Neuron (in vitro differentiated cells): Measurements from ENCODE around the gene MARVELD2.
"Not testable (repeated sequence)": the region's sequence is repeated elsewhere in the genome, so short reads cannot be mapped to it uniquely, and the experiment has no call there.

ENCODE experiments used
- H2AFZ ChIP-seq: one replicate; pipeline ENCODE4 v1.6.1; 2013; ENCODE audit warnings: low read depth, mild to moderate bottlenecking, inconsistent platforms, low read length, moderate library complexity
- H3K27me3 ChIP-seq: one replicate; pipeline ENCODE4 v1.6.1; 2013; ENCODE audit warnings: low read length; ENCODE audit not compliant: insufficient read depth
- H3K36me3 ChIP-seq: one replicate; pipeline ENCODE4 v1.6.1; 2013; ENCODE audit warnings: low read length; ENCODE audit not compliant: insufficient read depth
- H3K4me1 ChIP-seq: one replicate; pipeline ENCODE4 v1.6.1; 2013; ENCODE audit warnings: low read length; ENCODE audit not compliant: insufficient read depth
- H3K4me3 ChIP-seq: 2 replicates; pipeline ENCODE4 v1.5.1; 2013; ENCODE audit warnings: mild to moderate bottlenecking, low read length, moderate library complexity
- H3K9me3 ChIP-seq: one replicate; pipeline ENCODE4 v1.6.1; 2013; ENCODE audit warnings: low read length

MARVELD2 gene

GRCh38 chr5:69414885-69415583, at the start of gene MARVELD2:
TSS of gene MARVELD2 (plus strand) at chr5:69415116. CDS start at chr5:69419386, 4,270 bp downstream.
- H3K27me3 ChIP-seq, result no peaks in the 10 kb centered on the region
- H2AFZ ChIP-seq, result no peak within 1 kb of the TSS
- no peak within 1 kb of the TSS for H3K4me3 ChIP-seq
- H3K9me3 ChIP-seq, result peaks cover 10% of the 10 kb centered on the region
- peaks cover 39% of the 10 kb centered on the region for H3K36me3 ChIP-seq
- H3K4me1 ChIP-seq, result no peaks in the 10 kb centered on the region

GRCh38 chr5:69367697-69368279, 47.1 kb upstream of the MARVELD2 start:
- Histone ChIP-seq H3K4me3 (peak overlapping the region; percentile 88), H3K27me3 (no peaks in the 10 kb centered on the region), H3K9me3 (no peaks in the 10 kb centered on the region), H3K36me3 (peaks cover 37% of the 10 kb centered on the region), H2AFZ (no peak overlapping the region), H3K4me1 (peaks cover 22% of the 10 kb centered on the region)

GRCh38 chr5:69368458-69369339, 46.2 kb upstream of the MARVELD2 start:
- H2AFZ ChIP-seq, result peak overlapping the region; percentile 62
- peaks cover 22% of the 10 kb centered on the region for H3K4me1 ChIP-seq
- H3K36me3 ChIP-seq, result peaks cover 34% of the 10 kb centered on the region
- no peaks in the 10 kb centered on the region for H3K27me3 ChIP-seq
- peak overlapping the region; percentile 88 for H3K4me3 ChIP-seq
- H3K9me3 ChIP-seq, result no peaks in the 10 kb centered on the region

- Histone ChIP-seq H3K4me3 (peak within 1 kb of the TSS; percentile 88), H2AFZ (peak within 1 kb of the TSS; percentile 62), H3K4me1 (peaks cover 22% of the 10 kb centered on the region), H3K9me3 (no peaks in the 10 kb centered on the region), H3K36me3 (peaks cover 35% of the 10 kb centered on the region), H3K27me3 (no peaks in the 10 kb centered on the region)
Observed at GRCh38 chr5:69369340-69370121, 45.4 kb upstream of the MARVELD2 start, which contains the start of the genes AK6, RAD17 and TAF9. TSS of gene AK6 (minus strand) at chr5:69369520. CDS start at chr5:69369490, 30 bp downstream. TSS of gene RAD17 (plus strand) at chr5:69369818. CDS start at chr5:69372209, 2,391 bp downstream. TSS of gene TAF9 (minus strand) at chr5:69369520. CDS start at chr5:69365737, 3,783 bp downstream.

GRCh38 chr5:69370335-69370734, 44.6 kb upstream of the MARVELD2 start:
- H3K4me1 ChIP-seq, result peaks cover 22% of the 10 kb centered on the region
- H3K9me3 ChIP-seq, H3K27me3 ChIP-seq: not testable (repeated sequence)
- H3K4me3 ChIP-seq, result peak overlapping the region; percentile 88
- H3K36me3 ChIP-seq, result peaks cover 34% of the 10 kb centered on the region
- H2AFZ ChIP-seq, result peak overlapping the region; percentile 24

GRCh38 chr5:69372394-69372793, 42.5 kb upstream of the MARVELD2 start:
- H3K4me3 ChIP-seq, result no peak overlapping the region
- H3K4me1 ChIP-seq, result peaks cover 22% of the 10 kb centered on the region
- peaks cover 33% of the 10 kb centered on the region for H3K36me3 ChIP-seq
- no peaks in the 10 kb centered on the region for H3K9me3 ChIP-seq
- H3K27me3 ChIP-seq, result no peaks in the 10 kb centered on the region
- no peak overlapping the region for H2AFZ ChIP-seq

GRCh38 chr5:69374911-69375446, 39.9 kb upstream of the MARVELD2 start:
- H3K36me3 ChIP-seq, result peaks cover 46% of the 10 kb centered on the region
- peaks cover 12% of the 10 kb centered on the region for H3K4me1 ChIP-seq
- H2AFZ ChIP-seq, result no peak overlapping the region
- no peaks in the 10 kb centered on the region for H3K27me3 ChIP-seq
- no peaks in the 10 kb centered on the region for H3K9me3 ChIP-seq
- no peak overlapping the region for H3K4me3 ChIP-seq

- no peak overlapping the region for H2AFZ ChIP-seq
- H3K9me3 ChIP-seq, result no peaks in the 10 kb centered on the region
- no peaks in the 10 kb centered on the region for H3K27me3 ChIP-seq
- peaks cover 67% of the 10 kb centered on the region for H3K36me3 ChIP-seq
- no peaks in the 10 kb centered on the region for H3K4me1 ChIP-seq
- H3K4me3 ChIP-seq, result no peak overlapping the region
Observed at GRCh38 chr5:69378376-69378775, 36.5 kb upstream of the MARVELD2 start.

- Histone ChIP-seq H2AFZ (no peak overlapping the region), H3K4me1 (no peaks in the 10 kb centered on the region), H3K4me3 (no peak overlapping the region), H3K36me3 (peaks cover 37% of the 10 kb centered on the region), H3K27me3 (no peaks in the 10 kb centered on the region), H3K9me3 (peaks cover 2% of the 10 kb centered on the region)
Observed at GRCh38 chr5:69404659-69405330, 10.1 kb upstream of the MARVELD2 start.

- peaks cover 34% of the 10 kb centered on the region for H3K36me3 ChIP-seq
- H2AFZ ChIP-seq, result no peak overlapping the region
- H3K9me3 ChIP-seq, result peaks cover 10% of the 10 kb centered on the region
- H3K4me3 ChIP-seq, result no peak overlapping the region
- H3K4me1 ChIP-seq, result no peaks in the 10 kb centered on the region
- H3K27me3 ChIP-seq, result no peaks in the 10 kb centered on the region
Observed at GRCh38 chr5:69415584-69415958, 655 bp downstream of the MARVELD2 start.

GRCh38 chr5:69416180-69416579, 1.3 kb downstream of the MARVELD2 start:
- Histone ChIP-seq H2AFZ (no peak overlapping the region), H3K4me3 (no peak overlapping the region), H3K4me1 (no peaks in the 10 kb centered on the region), H3K36me3 (peaks cover 32% of the 10 kb centered on the region), H3K27me3 (no peaks in the 10 kb centered on the region), H3K9me3 (peaks cover 10% of the 10 kb centered on the region)

- Histone ChIP-seq H3K36me3 (peaks cover 28% of the 10 kb centered on the region), H3K4me1 (no peaks in the 10 kb centered on the region), H3K27me3 (no peaks in the 10 kb centered on the region), H3K9me3 (peaks cover 10% of the 10 kb centered on the region), H3K4me3 (no peak overlapping the region), H2AFZ (no peak overlapping the region)
Observed at GRCh38 chr5:69416699-69417098, 1.8 kb downstream of the MARVELD2 start.
